ENCODE results near the gene SLC25A21.

- TF ChIP-seq SIN3A (IDR thresholded peaks at IDR 0.05; ENCODE audit: borderline replicate concordance, insufficient read depth, low read length) (no peak), TAF1 (IDR thresholded peaks at IDR 0.05; ENCODE audit: borderline replicate concordance, insufficient read depth, low read length) (no peak)
Measured at GRCh38 chr14:36955376-36955775, 217.0 kb downstream of the SLC25A21 start.
